Measurements from ENCODE around the gene CELSR1.

The CELSR1 gene

GRCh38 chr22:46522797-46523196 lies 14.6 kb downstream of the CELSR1 start:
- Histone ChIP-seq H3K9me3 (ENCODE audit: control insufficient read depth, insufficient read depth, low read length) (no peaks in the 10 kb centered on the region), H3F3A (ENCODE audit: control insufficient read depth, insufficient read depth) (no peaks in the 10 kb centered on the region), H3K4me3 (ENCODE audit: low read length) (no peak overlapping the region), H3K4me1 (ENCODE audit: control insufficient read depth, low read length) (no peaks in the 10 kb centered on the region), H3K36me3 (ENCODE audit: control insufficient read depth, low read length) (no peaks in the 10 kb centered on the region), H3K27ac (ENCODE audit: low read depth, low read length) (no peak overlapping the region), H3K9me2 (replicated peaks; ENCODE audit: control insufficient read depth, low read length) (no peaks in the 10 kb centered on the region), H3K4me2 (ENCODE audit: low read length) (no peak overlapping the region), H4K20me1 (ENCODE audit: control insufficient read depth, insufficient read depth, low read depth, low read length) (no peaks in the 10 kb centered on the region), H3K27me3 (ENCODE audit: control insufficient read depth, low read length) (no peaks in the 10 kb centered on the region), H3K79me2 (ENCODE audit: control insufficient read depth, low read length) (no peaks in the 10 kb centered on the region)
- TF ChIP-seq CTCF (IDR thresholded peaks at IDR 0.05; ENCODE audit: low read depth, low read length, poor library complexity, severe bottlenecking) = no peak
- TF ChIP-seq EZH2phosphoT487 (IDR thresholded peaks at IDR 0.05; ENCODE audit: borderline replicate concordance, low read length) = no peak

DNA sequence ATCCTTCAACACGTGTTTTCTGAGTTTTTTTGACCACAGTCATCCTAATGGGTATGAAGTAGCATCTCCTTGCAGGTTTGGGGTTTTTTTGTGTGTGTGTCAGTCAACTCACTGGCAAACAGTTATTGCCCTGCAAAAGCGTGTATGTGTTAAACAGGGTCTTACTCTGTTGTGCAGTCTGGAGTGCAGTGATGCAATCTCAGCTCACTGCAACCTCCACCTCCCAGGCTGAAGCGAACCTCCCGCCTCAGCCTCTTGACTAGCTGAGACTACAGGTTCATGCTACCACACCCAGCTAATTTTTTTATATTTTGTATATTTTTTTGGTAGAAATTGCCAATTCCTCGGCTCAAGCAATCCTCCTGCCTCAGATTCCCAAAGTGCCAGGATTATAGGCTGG lies 15.4 kb downstream of the CELSR1 start:
- Histone ChIP-seq H3K4me3 (ENCODE audit: low read length) (no peak overlapping the region), H3K9me3 (ENCODE audit: control insufficient read depth, insufficient read depth, low read length) (no peaks in the 10 kb centered on the region), H3K4me1 (ENCODE audit: control insufficient read depth, low read length) (no peaks in the 10 kb centered on the region), H3K4me2 (ENCODE audit: low read length) (no peak overlapping the region), H4K20me1 (ENCODE audit: control insufficient read depth, insufficient read depth, low read depth, low read length) (no peaks in the 10 kb centered on the region), H3K9me2 (replicated peaks; ENCODE audit: control insufficient read depth, low read length) (no peaks in the 10 kb centered on the region), H3K36me3 (ENCODE audit: control insufficient read depth, low read length) (no peaks in the 10 kb centered on the region), H3K27me3 (ENCODE audit: control insufficient read depth, low read length) (no peaks in the 10 kb centered on the region), H3F3A (ENCODE audit: control insufficient read depth, insufficient read depth) (no peaks in the 10 kb centered on the region), H3K79me2 (ENCODE audit: control insufficient read depth, low read length) (no peaks in the 10 kb centered on the region), H3K27ac (ENCODE audit: low read depth, low read length) (no peak overlapping the region)
- TF ChIP-seq CTCF (IDR thresholded peaks at IDR 0.05; ENCODE audit: low read depth, low read length, poor library complexity, severe bottlenecking) = no peak
- TF ChIP-seq EZH2phosphoT487 (IDR thresholded peaks at IDR 0.05; ENCODE audit: borderline replicate concordance, low read length) = no peak

GRCh38 chr22:46520880-46521279 lies 16.5 kb downstream of the CELSR1 start:
- H3K36me3 ChIP-seq (ENCODE audit: control insufficient read depth, low read length) = no peaks in the 10 kb centered on the region
- H3K4me3 ChIP-seq (ENCODE audit: low read length) = no peak overlapping the region
- H3K27ac ChIP-seq (ENCODE audit: low read depth, low read length) = no peak overlapping the region
- no peaks in the 10 kb centered on the region for H4K20me1 ChIP-seq (ENCODE audit: control insufficient read depth, insufficient read depth, low read depth, low read length)
- H3K27me3 ChIP-seq (ENCODE audit: control insufficient read depth, low read length) = no peaks in the 10 kb centered on the region
- no peaks in the 10 kb centered on the region for H3K9me3 ChIP-seq (ENCODE audit: control insufficient read depth, insufficient read depth, low read length)
- H3K4me2 ChIP-seq (ENCODE audit: low read length) = no peak overlapping the region
- no peaks in the 10 kb centered on the region for H3K79me2 ChIP-seq (ENCODE audit: control insufficient read depth, low read length)
- no peaks in the 10 kb centered on the region for H3F3A ChIP-seq (ENCODE audit: control insufficient read depth, insufficient read depth)
- H3K9me2 ChIP-seq (replicated peaks; ENCODE audit: control insufficient read depth, low read length) = no peaks in the 10 kb centered on the region
- no peaks in the 10 kb centered on the region for H3K4me1 ChIP-seq (ENCODE audit: control insufficient read depth, low read length)
- no peak for TF ChIP-seq EZH2phosphoT487 (IDR thresholded peaks at IDR 0.05; ENCODE audit: borderline replicate concordance, low read length)
- TF ChIP-seq CTCF (IDR thresholded peaks at IDR 0.05; ENCODE audit: low read depth, low read length, poor library complexity, severe bottlenecking) = no peak

DNA sequence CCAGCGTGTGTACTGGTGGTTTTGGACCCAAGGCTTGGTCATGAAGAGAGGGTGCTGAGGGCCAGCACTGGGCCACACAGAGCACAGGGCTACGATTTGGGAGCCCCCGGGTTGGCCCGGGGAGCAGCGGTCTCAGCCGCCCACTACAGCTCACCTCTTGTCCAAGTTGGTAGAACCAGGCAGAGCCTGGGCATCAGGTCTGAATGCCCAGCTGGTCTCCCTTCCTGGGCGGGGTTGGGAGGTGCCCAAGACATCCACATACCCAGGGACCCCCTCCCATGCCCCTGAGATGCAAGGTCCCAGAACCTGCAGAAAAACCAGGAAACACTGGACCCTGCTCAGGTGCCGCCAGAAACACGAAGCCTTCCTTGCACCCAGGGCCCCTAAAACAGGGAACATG lies 18.0 kb downstream of the CELSR1 start:
- H3K4me3 ChIP-seq (ENCODE audit: low read length) = no peak overlapping the region
- TF ChIP-seq EZH2phosphoT487 (IDR thresholded peaks at IDR 0.05; ENCODE audit: borderline replicate concordance, low read length) (no peak), CTCF (IDR thresholded peaks at IDR 0.05; ENCODE audit: low read depth, low read length, poor library complexity, severe bottlenecking) (no peak)
- no peaks in the 10 kb centered on the region for H3K9me3 ChIP-seq (ENCODE audit: control insufficient read depth, insufficient read depth, low read length)
- H3K4me2 ChIP-seq (ENCODE audit: low read length) = no peak overlapping the region
- no peaks in the 10 kb centered on the region for H3K79me2 ChIP-seq (ENCODE audit: control insufficient read depth, low read length)
- peaks cover under 1% of the 10 kb centered on the region; the same call in 1 of the 2 replicates for H3K27me3 ChIP-seq (ENCODE audit: control insufficient read depth, low read length)
- H3K36me3 ChIP-seq (ENCODE audit: control insufficient read depth, low read length) = no peaks in the 10 kb centered on the region
- H3K27ac ChIP-seq (ENCODE audit: low read depth, low read length) = no peak overlapping the region
- no peaks in the 10 kb centered on the region for H3F3A ChIP-seq (ENCODE audit: control insufficient read depth, insufficient read depth)
- H3K4me1 ChIP-seq (ENCODE audit: control insufficient read depth, low read length) = no peaks in the 10 kb centered on the region
- H4K20me1 ChIP-seq (ENCODE audit: control insufficient read depth, insufficient read depth, low read depth, low read length) = no peaks in the 10 kb centered on the region
- H3K9me2 ChIP-seq (replicated peaks; ENCODE audit: control insufficient read depth, low read length) = no peaks in the 10 kb centered on the region

Data from DOHH2 (cell line).